HL-60 (cell line): ENCODE measurements around the gene PLEKHG5.
"Not testable (repeated sequence)": the region's sequence is repeated elsewhere in the genome, so short reads cannot be mapped to it uniquely, and the experiment has no call there.

ENCODE experiments used
- CTCF ChIP-seq: IDR thresholded peaks from one replicate; pipeline ENCODE4 v1.5.1; 2011; ENCODE audit warnings: low read length, control low read depth, inconsistent platforms; ENCODE audit not compliant: insufficient read depth
- GABPA ChIP-seq: IDR thresholded peaks from 2 replicates; pipeline ENCODE4 v1.6.1; 2012; ENCODE audit warnings: low read depth
- POLR2AphosphoS5 ChIP-seq: IDR thresholded peaks from 2 replicates; pipeline ENCODE4 v1.6.1; 2012; ENCODE audit warnings: low read depth
- REST ChIP-seq: IDR thresholded peaks from 2 replicates; pipeline ENCODE4 v1.6.1; 2012; ENCODE audit warnings: low read depth; ENCODE audit not compliant: insufficient replicate concordance

DNA sequence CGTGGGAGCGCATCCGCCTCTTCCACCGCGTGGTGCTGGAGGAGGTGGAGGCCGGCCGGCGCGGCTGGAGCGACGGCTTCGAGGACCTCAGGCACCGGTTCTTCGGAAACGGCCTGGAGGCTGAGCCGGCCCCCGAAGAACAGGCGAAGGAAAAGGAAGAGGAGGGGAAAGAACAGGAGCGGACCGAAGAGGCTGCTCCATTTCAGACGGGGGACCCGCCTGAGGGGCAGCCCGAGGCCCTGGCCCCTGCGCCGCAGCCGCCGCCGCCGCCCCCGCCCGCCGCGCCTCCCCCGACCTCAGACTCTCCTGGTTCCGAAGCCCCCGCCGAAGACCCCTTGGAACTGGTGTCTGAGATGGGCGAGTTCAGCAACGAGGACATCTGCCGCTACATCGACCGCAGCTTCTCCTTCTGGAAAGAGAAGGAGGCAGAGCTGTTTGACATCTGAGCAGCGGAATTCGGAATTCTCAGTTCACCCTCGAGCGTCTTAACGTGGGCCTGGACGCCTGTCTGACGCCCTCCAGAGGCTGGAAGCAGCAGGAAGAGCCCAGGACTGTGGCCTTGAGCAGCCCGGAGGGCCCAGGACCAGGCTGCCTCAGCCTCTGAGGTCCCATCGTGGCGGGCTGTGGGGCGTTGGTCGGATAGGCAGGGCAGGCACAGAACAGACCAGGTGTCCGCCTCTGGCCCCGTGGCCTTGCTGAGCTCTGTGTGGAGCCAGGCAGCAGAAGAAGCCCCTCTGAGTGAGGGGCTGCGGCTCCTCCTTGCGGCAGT, 35.5 kb downstream of the PLEKHG5 start:
- TF ChIP-seq POLR2AphosphoS5, CTCF, REST, GABPA: not testable (repeated sequence)
